Uterus (tissue), 2 donors: ENCODE measurements around the gene DYNLT2.

Experiments used
- CTCF ChIP-seq, 4 experiments: fragments of 200-600 bp in 2 of 4; fragments of 450-650 bp in 2 of 4; sonication (generic) in 2 of 4; IDR thresholded peaks; one replicate each; pipeline ENCODE4 v1.5.1; 2016 to 2019; ENCODE audit warnings: antibody characterized with exemption in 4 of 4, mild to moderate bottlenecking in 2 of 4, moderate library complexity in 1 of 4
- POLR2A ChIP-seq, 2 donors: fragments of 450-650 bp; IDR thresholded peaks; one replicate each; pipeline ENCODE4 v1.6.1; 2016; ENCODE audit warnings: antibody characterized with exemption in 2 of 2, mild to moderate bottlenecking in 1 of 2, moderate library complexity in 1 of 2

GRCh38 chr6:169787797-169788196, 36.4 kb upstream of the DYNLT2 start:
- TF ChIP-seq CTCF (IDR thresholded peaks at IDR 0.05) (no peak), POLR2A (IDR thresholded peaks at IDR 0.05) (no peak)
